ENCODE results near the gene PCDHGC5. TPM values are rescaled to one million over a fixed set of nuclear protein-coding genes. Genes with fewer than 3 reads are reported as not detected.

Gene PCDHGC5
- total RNA-seq, 4 donors from 2014 or later = 0.26 to 1.7 (median 1.5) TPM

Other genes with a start within 250 kb of the PCDHGC5 start
- 1 to 10 TPM in 2 of 4 donors, under 1 TPM in 2; 0.09 to 1.3 (median 1.0) TPM for gene PCDHB15, start 243.7 kb upstream of the PCDHGC5 start, total RNA-seq
- gene SLC25A2, start 185.0 kb upstream of the PCDHGC5 start, total RNA-seq = 1 to 10 TPM in 1 of 4 donors, under 1 TPM in 3; 0.29 to 2.2 (median 0.87) TPM
- 10 to 100 TPM; 29.8 to 42.3 (median 35.6) TPM for gene TAF7, start 168.3 kb upstream of the PCDHGC5 start, total RNA-seq
- under 1 TPM; 0.19 to 0.66 (median 0.34) TPM for gene PCDHGA1, start 158.6 kb upstream of the PCDHGC5 start, total RNA-seq
- gene PCDHGA2, start 150.3 kb upstream of the PCDHGC5 start, total RNA-seq = 1 to 10 TPM in 1 of 4 donors, under 1 TPM in 3; 0.15 to 2.9 (median 0.61) TPM
- 1 to 10 TPM in 1 of 4 donors, under 1 TPM in 3; 0.45 to 1.5 (median 0.52) TPM for gene PCDHGA3, start 145.3 kb upstream of the PCDHGC5 start, total RNA-seq
- 1 to 10 TPM in 3 of 4 donors, under 1 TPM in 1; 0.29 to 1.9 (median 1.5) TPM for gene PCDHGB1, start 139.0 kb upstream of the PCDHGC5 start, total RNA-seq
- 1 to 10 TPM in 2 of 4 donors, under 1 TPM in 2; 0.12 to 2.9 (median 1.1) TPM for gene PCDHGA4, start 134.1 kb upstream of the PCDHGC5 start, total RNA-seq
- gene PCDHGB2, start 129.1 kb upstream of the PCDHGC5 start, total RNA-seq = 1 to 10 TPM in 3 of 4 donors, under 1 TPM in 1; 0.09 to 2.9 (median 1.8) TPM
- 1 to 10 TPM in 3 of 4 donors, under 1 TPM in 1; 0.38 to 2.3 (median 1.8) TPM for gene PCDHGA5, start 124.9 kb upstream of the PCDHGC5 start, total RNA-seq
- gene PCDHGB3, start 118.8 kb upstream of the PCDHGC5 start, total RNA-seq = 1 to 10 TPM in 3 of 4 donors, under 1 TPM in 1; 0.26 to 2.7 (median 2.2) TPM
- gene PCDHGA6, start 115.2 kb upstream of the PCDHGC5 start, total RNA-seq = 1 to 10 TPM in 3 of 4 donors, under 1 TPM in 1; 0.76 to 2.9 (median 2.0) TPM
- gene PCDHGA7, start 106.3 kb upstream of the PCDHGC5 start, total RNA-seq = 1 to 10 TPM in 3 of 4 donors, under 1 TPM in 1; 0.32 to 3.2 (median 2.5) TPM
- gene PCDHGB4, start 101.4 kb upstream of the PCDHGC5 start, total RNA-seq = 1 to 10 TPM; 1.2 to 3.8 (median 2.8) TPM
- gene PCDHGA8, start 96.4 kb upstream of the PCDHGC5 start, total RNA-seq = 1 to 10 TPM in 3 of 4 donors, under 1 TPM in 1; 0.41 to 1.7 (median 1.4) TPM
- gene PCDHGB5, start 91.1 kb upstream of the PCDHGC5 start, total RNA-seq = 1 to 10 TPM; 5.5 to 7.5 (median 6.7) TPM
- gene PCDHGA9, start 86.3 kb upstream of the PCDHGC5 start, total RNA-seq = 1 to 10 TPM; 3.8 to 5.5 (median 5.1) TPM
- 1 to 10 TPM; 1.4 to 5.7 (median 4.2) TPM for gene PCDHGB6, start 81.1 kb upstream of the PCDHGC5 start, total RNA-seq
- 1 to 10 TPM; 4.1 to 8.0 (median 7.3) TPM for gene PCDHGA10, start 76.1 kb upstream of the PCDHGC5 start, total RNA-seq
- gene PCDHGB7, start 71.4 kb upstream of the PCDHGC5 start, total RNA-seq = 10 to 100 TPM in 1 of 4 donors, 1 to 10 TPM in 3; 4.1 to 10.9 (median 5.8) TPM
- gene PCDHGA11, start 68.0 kb upstream of the PCDHGC5 start, total RNA-seq = 1 to 10 TPM; 1.1 to 4.2 (median 3.5) TPM
- 1 to 10 TPM; 2.0 to 8.0 (median 2.5) TPM for gene PCDHGA12, start 58.6 kb upstream of the PCDHGC5 start, total RNA-seq
- gene PCDHGC3, start 13.1 kb upstream of the PCDHGC5 start, total RNA-seq = 10 to 100 TPM; 36.6 to 52.5 (median 38.6) TPM
- gene PCDHGC4, start 4.1 kb upstream of the PCDHGC5 start, total RNA-seq = 1 to 10 TPM in 3 of 4 donors, under 1 TPM in 1; 0.21 to 3.3 (median 2.1) TPM
- gene DIAPH1, start 129.9 kb downstream of the PCDHGC5 start, total RNA-seq = 100 to 1,000 TPM in 3 of 4 donors, 10 to 100 TPM in 1; 63.0 to 157 (median 124) TPM
- gene HDAC3, start 147.8 kb downstream of the PCDHGC5 start, total RNA-seq = 10 to 100 TPM; 33.0 to 60.8 (median 40.4) TPM
- 10 to 100 TPM in 1 of 4 donors, 1 to 10 TPM in 3; 4.3 to 10.4 (median 6.4) TPM for gene RELL2, start 147.9 kb downstream of the PCDHGC5 start, total RNA-seq
- gene FCHSD1, start 162.3 kb downstream of the PCDHGC5 start, total RNA-seq = 10 to 100 TPM in 2 of 4 donors, 1 to 10 TPM in 2; 6.0 to 27.7 (median 10.4) TPM
- 1 to 10 TPM; 1.1 to 5.9 (median 2.4) TPM for gene ARAP3, start 193.1 kb downstream of the PCDHGC5 start, total RNA-seq